H7 (cell line): ENCODE results near the gene CHTOP. TPM values are rescaled to one million over a fixed set of nuclear protein-coding genes. Genes with fewer than 3 reads are reported as not detected.
A peak's percentile ranks its signal among the peaks of the same experiment; 100 is the strongest.
"Not testable (repeated sequence)": the region's sequence is repeated elsewhere in the genome, so short reads cannot be mapped to it uniquely, and the experiment has no call there.

Experiments used
- DNase-seq: peaks from one replicate; pipeline ENCODE4 v3.0.0; 2012
- H3K27me3 ChIP-seq: 2 replicates; pipeline ENCODE4 v1.6.0; 2011; ENCODE audit warnings: mild to moderate bottlenecking, low read length; ENCODE audit not compliant: control insufficient read depth, insufficient read depth
- H3K36me3 ChIP-seq: replicated peaks from 2 replicates; pipeline ENCODE4 v1.5.1; 2011; ENCODE audit warnings: low read length; ENCODE audit not compliant: control insufficient read depth, insufficient read depth
- H3K4me3 ChIP-seq: 2 replicates; pipeline ENCODE4 v1.5.1; 2011; ENCODE audit warnings: low read depth, mild to moderate bottlenecking, control low read depth, low read length, moderate library complexity; ENCODE audit not compliant: insufficient read depth
- total RNA-seq: library from RNA; depleted of rRNA; stranded (reverse); fragments of >200 nt; shearing (Covaris generic); gene quantifications from 2 replicates; pipeline ENCODE4 v1.2.3, GENCODE V29; 2014

Gene CHTOP
- total RNA-seq, 1 experiment from 2014 or later, result 63.8 TPM

DNA sequence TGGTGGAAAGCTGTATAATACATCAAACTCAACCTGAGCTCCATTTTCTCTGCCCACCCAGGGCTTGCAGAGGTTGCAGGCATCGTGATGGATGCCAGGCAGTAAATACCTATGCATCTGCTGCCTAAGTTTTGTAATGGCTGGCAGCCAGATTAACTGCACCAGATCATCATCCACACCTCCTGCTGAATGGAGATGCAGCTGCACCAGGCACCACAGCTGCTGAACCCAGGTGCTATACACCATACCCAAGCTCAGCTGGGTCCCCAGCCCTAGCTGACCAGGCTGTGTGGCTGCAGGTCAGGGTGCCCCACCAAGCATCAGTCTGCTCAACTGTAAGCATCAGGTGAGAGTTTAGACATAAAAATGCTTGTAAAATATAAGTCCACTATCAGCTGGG lies 17.9 kb downstream of the CHTOP start:
- Histone ChIP-seq H3K36me3 (no peaks in the 10 kb centered on the region), H3K27me3 (no peaks in the 10 kb centered on the region), H3K4me3 (no peak overlapping the region)
- DNase-seq, result no peak

DNA sequence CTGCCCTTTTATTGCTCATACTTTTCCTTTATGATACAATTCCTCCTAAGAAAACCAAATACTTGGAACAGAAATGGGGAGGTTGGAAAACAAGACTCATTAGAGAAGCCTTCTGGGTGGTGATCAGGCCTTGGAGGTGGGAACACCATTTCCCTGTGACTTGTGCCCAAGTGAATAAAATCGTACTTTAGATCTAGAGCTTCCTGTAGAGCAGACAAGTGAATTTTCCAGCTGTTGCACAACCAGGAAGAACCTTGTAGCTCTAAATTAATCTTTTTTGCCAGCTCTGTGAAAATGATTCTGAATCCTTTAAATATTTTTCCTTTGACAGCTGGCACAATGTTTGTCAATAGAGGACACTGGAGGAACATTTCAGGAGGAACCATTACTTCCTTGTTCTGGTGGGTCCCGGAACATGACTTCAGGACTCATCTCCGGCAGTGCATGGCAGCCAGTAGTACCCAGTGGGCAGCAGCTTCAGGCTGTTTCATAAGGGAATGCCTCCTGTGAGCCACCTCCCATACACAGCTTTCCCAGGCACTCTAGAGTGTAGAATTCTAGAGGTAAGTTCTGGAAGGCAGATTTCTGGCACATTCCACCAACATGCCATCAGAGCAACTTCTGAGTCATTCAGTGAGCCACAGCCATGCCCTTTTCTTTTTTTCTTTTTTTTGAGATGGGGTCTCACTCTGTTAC lies 19.1 kb downstream of the CHTOP start:
- DNase-seq, result no peak
- H3K36me3 ChIP-seq, result no peaks in the 10 kb centered on the region
- H3K27me3 ChIP-seq, result no peaks in the 10 kb centered on the region
- no peak overlapping the region for H3K4me3 ChIP-seq

- Histone ChIP-seq H3K27me3 (no peaks in the 10 kb centered on the region), H3K4me3 (no peak overlapping the region), H3K36me3 (no peaks in the 10 kb centered on the region)
- DNase-seq, result no peak
These were observed 21.5 kb downstream of the CHTOP start for GRCh38 chr1:153655333-153655732.

DNA sequence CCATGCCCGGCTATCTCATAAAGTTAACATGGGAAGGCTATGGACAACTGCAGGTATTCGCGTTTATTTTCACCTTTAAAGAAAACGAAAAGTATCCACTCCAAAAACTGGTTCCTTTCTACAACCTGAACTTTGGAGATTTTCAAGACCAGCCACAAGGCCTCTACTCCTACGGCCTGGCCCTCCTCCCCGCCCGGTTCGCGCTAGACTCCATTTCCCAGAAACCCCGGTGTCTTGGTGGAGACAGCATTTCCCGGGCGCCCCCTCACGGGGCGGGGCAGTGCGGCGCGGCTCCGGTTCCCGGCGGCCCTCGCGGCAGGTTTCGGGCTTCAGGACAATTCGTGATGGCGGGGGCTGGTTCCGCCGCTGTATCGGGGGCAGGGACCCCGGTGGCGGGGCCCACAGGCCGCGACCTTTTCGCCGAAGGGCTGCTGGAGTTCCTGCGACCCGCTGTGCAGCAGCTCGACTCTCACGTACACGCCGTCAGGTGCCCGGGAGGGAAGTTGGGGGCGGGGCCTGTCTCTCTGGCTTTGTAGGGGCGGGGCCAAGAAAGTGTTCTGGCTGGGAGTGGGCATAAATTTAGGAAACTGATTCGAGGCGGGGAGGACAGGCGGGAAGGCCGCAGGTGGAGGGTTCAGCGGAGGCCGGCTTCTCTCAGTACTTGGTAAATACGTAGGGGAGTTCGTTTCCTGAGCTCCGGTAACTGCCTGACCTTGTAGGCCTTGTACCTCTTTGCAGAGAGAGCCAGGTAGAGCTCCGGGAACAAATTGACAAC lies 24.7 kb downstream of the CHTOP start, which contains the start of gene SNAPIN:
SNAPIN (plus strand) TSS at position 304 of the 775 bp plus-strand sequence; CDS start at position 345, 41 bp downstream.
- peak within 1 kb of the TSS; percentile 91 for H3K4me3 ChIP-seq
- peak; percentile 96 for DNase-seq

GRCh38 chr1:153659175-153659534 lies 25.3 kb downstream of the CHTOP start:
- no peak for DNase-seq
- peak overlapping the region; percentile 91 for H3K4me3 ChIP-seq

More for the DNA sequence above, 24.7 kb downstream of the CHTOP start, which contains the start of gene SNAPIN:
- no peaks in the 10 kb centered on the region for H3K27me3 ChIP-seq
- H3K36me3 ChIP-seq, result peaks cover 22% of the 10 kb centered on the region

DNA sequence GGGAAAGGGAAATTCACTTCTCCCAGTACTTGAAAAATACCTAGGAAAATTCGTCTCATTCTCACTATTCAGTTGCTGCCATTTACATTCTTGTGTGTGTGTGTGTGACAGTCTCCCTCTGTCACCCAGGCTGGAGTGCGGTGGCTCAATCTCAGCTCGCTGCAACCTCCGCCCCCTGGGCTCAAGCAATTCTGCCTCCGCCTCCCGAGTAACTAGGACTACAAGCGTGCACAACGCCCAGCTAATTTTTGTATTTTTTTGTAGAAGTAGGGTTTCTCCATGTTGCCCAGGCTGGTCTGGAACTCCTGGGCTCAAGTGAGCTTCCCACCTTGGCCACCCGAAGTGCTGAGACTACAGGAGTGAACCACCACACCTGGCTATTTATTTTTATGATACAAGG lies 25.8 kb downstream of the CHTOP start:
- H3K27me3 ChIP-seq, result no peaks in the 10 kb centered on the region
- H3K4me3 ChIP-seq, result no peak overlapping the region
- peaks cover 30% of the 10 kb centered on the region for H3K36me3 ChIP-seq
- DNase-seq, result no peak

More at GRCh38 chr1:153659175-153659534, 25.3 kb downstream of the CHTOP start:
- no peaks in the 10 kb centered on the region for H3K27me3 ChIP-seq
- peaks cover 26% of the 10 kb centered on the region for H3K36me3 ChIP-seq

- peaks cover 45% of the 10 kb centered on the region for H3K36me3 ChIP-seq
- no peak for DNase-seq
- no peak overlapping the region for H3K4me3 ChIP-seq
- H3K27me3 ChIP-seq, result no peaks in the 10 kb centered on the region
These were observed 27.3 kb downstream of the CHTOP start for GRCh38 chr1:153661111-153661708.

DNA sequence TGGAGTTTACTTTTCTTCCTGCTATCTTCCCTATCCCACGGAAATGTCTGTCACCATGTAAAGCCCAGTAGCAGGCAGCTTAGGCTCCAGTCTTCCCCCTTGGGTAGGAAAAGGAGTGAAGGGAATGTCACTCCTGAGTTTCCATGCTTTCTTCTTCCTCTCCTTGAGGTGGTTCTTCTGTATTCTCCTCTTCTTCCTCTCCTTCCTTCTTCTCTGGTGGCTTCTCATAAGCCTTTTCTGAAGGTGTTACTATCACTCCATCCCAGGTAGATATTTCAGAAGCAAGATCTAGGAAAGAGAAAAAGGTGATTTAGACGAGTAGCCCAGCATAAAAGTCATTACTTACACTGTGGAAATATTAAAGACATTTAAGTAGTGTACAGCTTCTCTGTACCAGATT lies 28.4 kb downstream of the CHTOP start:
- Histone ChIP-seq H3K27me3 (no peaks in the 10 kb centered on the region), H3K4me3 (no peak overlapping the region), H3K36me3 (peaks cover 55% of the 10 kb centered on the region)
- no peak for DNase-seq

DNA sequence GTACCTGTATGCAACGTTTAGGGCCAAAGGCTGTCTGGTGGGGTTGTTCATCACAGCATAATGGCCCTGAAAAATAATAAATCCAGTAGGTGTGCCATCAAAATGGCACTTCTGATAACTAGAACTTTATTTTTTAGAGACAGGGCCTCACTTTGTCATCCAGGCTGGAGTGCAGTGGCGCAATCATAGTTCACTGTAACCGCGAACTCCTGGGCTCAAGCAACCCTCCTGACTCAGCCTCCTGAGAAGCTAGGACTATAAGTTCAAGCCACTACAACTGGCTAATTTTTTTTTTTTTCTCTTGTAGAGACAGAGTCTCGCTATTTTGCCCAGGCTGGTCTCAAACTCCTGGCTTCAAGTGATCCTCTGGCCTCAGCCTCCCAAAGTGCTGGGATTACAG lies 29.3 kb downstream of the CHTOP start:
- no peak overlapping the region for H3K4me3 ChIP-seq
- H3K36me3 ChIP-seq, result peaks cover 61% of the 10 kb centered on the region
- no peaks in the 10 kb centered on the region for H3K27me3 ChIP-seq
- DNase-seq, result no peak

GRCh38 chr1:153667439-153667838 lies 33.6 kb downstream of the CHTOP start:
- H3K36me3 ChIP-seq, result peaks cover 65% of the 10 kb centered on the region
- H3K4me3 ChIP-seq, result no peak overlapping the region
- no peaks in the 10 kb centered on the region for H3K27me3 ChIP-seq
- no peak for DNase-seq

DNA sequence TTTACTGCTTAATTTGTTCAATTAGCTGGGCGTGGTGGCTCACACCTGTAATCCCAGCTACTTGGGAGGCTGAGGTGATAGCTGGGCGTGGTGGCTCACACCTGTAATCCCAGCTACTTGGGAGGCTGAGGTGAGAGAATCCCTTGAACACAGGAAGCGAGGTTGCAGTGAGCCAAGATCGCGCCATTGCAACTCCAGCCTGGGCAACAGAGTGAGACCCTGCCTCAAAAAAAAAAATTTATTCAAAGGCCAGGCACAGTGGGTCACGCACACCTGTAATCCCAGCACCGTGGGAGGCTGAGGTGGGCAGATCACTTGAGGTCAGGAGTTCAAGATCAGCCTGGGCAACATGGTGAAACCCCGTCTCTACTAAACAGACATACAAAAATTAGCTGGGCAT lies 34.8 kb downstream of the CHTOP start:
- DNase-seq, H3K4me3 ChIP-seq, H3K27me3 ChIP-seq: not testable (repeated sequence)
- peaks cover 54% of the 10 kb centered on the region for H3K36me3 ChIP-seq

- DNase-seq, result no peak
- H3K27me3 ChIP-seq, result no peaks in the 10 kb centered on the region
- H3K4me3 ChIP-seq, result peak overlapping the region; percentile 93
- H3K36me3 ChIP-seq, result peaks cover 46% of the 10 kb centered on the region
These were observed 35.7 kb downstream of the CHTOP start for GRCh38 chr1:153669606-153670005.

- H3K27me3 ChIP-seq, result no peaks in the 10 kb centered on the region
- no peak for DNase-seq
- peaks cover 39% of the 10 kb centered on the region for H3K36me3 ChIP-seq
- peak overlapping the region; percentile 93 for H3K4me3 ChIP-seq
These were observed 36.5 kb downstream of the CHTOP start for GRCh38 chr1:153670257-153670858.

DNA sequence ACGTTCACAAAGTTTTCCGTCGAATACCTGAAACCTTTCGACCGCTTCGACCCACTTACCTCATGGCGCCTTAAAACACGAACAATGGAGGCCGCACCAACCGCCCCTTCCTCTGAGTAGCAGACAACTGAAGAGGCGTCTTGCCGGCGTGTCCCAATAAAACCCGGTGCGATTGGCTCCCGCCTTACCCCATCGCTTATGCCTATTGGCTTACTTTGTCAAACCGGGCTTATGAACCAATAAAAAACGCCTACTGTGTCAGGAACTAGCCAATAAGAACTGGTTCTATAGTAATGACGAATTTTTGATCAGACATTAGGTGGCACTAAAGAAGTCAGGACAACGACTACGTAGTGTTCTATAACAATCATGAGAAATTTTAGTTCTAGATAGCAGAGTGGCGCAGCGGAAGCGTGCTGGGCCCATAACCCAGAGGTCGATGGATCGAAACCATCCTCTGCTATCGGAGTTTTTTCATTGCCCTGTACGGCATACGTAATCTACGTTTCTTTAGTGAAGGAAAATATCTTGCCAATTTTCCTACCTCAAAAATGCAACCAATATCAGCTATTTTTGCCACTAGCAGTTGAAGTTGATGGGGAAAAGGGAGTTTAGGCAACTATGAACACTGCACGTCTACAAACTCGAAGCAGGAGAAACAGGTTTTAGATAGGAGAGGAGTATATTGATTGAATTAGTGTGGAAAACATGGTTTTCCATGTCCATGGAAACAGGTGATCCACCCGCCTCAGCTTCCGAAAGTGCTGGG lies 37.2 kb downstream of the CHTOP start, which contains the start of gene ILF2:
ILF2 (minus strand) TSS at position 135 of the 769 bp plus-strand sequence; CDS start at position 64, 71 bp downstream.
- DNase-seq, result peak; percentile 96
- no peaks in the 10 kb centered on the region for H3K27me3 ChIP-seq
- H3K4me3 ChIP-seq, result peak within 1 kb of the TSS; percentile 93
- peaks cover 32% of the 10 kb centered on the region for H3K36me3 ChIP-seq
